ENCODE results near the gene FGD5.

FGD5 gene

GRCh38 chr3:14885307-14885706 lies 66.5 kb downstream of the FGD5 start:
- H3K27me3 ChIP-seq (ENCODE audit: low read depth, low read length), result no peaks in the 10 kb centered on the region
- H3K27ac ChIP-seq (ENCODE audit: low read length), result no peak overlapping the region
- H3K4me1 ChIP-seq (ENCODE audit: control insufficient read depth in 1 of 2, insufficient read depth in 2 of 2, low read length in 2 of 2), result peaks cover 0 to 6% of the 10 kb centered on the region in 2 donors
- H3K4me3 ChIP-seq (ENCODE audit: low read depth in 1 of 2, low read length in 2 of 2), result no peak overlapping the region
- H3K36me3 ChIP-seq (ENCODE audit: control insufficient read depth in 1 of 2, insufficient read depth in 2 of 2, low read length in 2 of 2), result peaks cover 0 to 14% of the 10 kb centered on the region in 2 donors
- H3K9me3 ChIP-seq (ENCODE audit: control insufficient read depth in 1 of 2, low read length in 2 of 2), result no peaks in the 10 kb centered on the region

- Histone ChIP-seq H3K27ac (ENCODE audit: low read length) (no peak overlapping the region), H3K36me3 (ENCODE audit: control insufficient read depth in 1 of 2, insufficient read depth in 2 of 2, low read length in 2 of 2) (peaks cover 0 to 10% of the 10 kb centered on the region in 2 donors), H3K27me3 (ENCODE audit: low read depth, low read length) (no peaks in the 10 kb centered on the region), H3K4me1 (ENCODE audit: control insufficient read depth in 1 of 2, insufficient read depth in 2 of 2, low read length in 2 of 2) (peaks cover 0 to 6% of the 10 kb centered on the region in 2 donors), H3K4me3 (ENCODE audit: low read depth in 1 of 2, low read length in 2 of 2) (no peak overlapping the region), H3K9me3 (ENCODE audit: control insufficient read depth in 1 of 2, low read length in 2 of 2) (no peaks in the 10 kb centered on the region)
Measured at GRCh38 chr3:14886101-14886500, 67.3 kb downstream of the FGD5 start.

- Histone ChIP-seq H3K4me3 (ENCODE audit: low read depth in 1 of 2, low read length in 2 of 2) (no peak overlapping the region), H3K27ac (ENCODE audit: low read length) (no peak overlapping the region), H3K9me3 (ENCODE audit: control insufficient read depth in 1 of 2, low read length in 2 of 2) (no peaks in the 10 kb centered on the region), H3K27me3 (ENCODE audit: low read depth, low read length) (no peaks in the 10 kb centered on the region), H3K4me1 (ENCODE audit: control insufficient read depth in 1 of 2, insufficient read depth in 2 of 2, low read length in 2 of 2) (peaks cover 0 to 6% of the 10 kb centered on the region in 2 donors), H3K36me3 (ENCODE audit: control insufficient read depth in 1 of 2, insufficient read depth in 2 of 2, low read length in 2 of 2) (peaks cover 0 to 4% of the 10 kb centered on the region in 2 donors)
Measured at GRCh38 chr3:14889205-14889604, 70.4 kb downstream of the FGD5 start.

- Histone ChIP-seq H3K27ac (ENCODE audit: low read length) (no peak overlapping the region), H3K9me3 (ENCODE audit: control insufficient read depth in 1 of 2, low read length in 2 of 2) (no peaks in the 10 kb centered on the region), H3K4me3 (ENCODE audit: low read depth in 1 of 2, low read length in 2 of 2) (no peak overlapping the region), H3K4me1 (ENCODE audit: control insufficient read depth in 1 of 2, insufficient read depth in 2 of 2, low read length in 2 of 2) (peaks cover 0 to 6% of the 10 kb centered on the region in 2 donors), H3K36me3 (ENCODE audit: control insufficient read depth in 1 of 2, insufficient read depth in 2 of 2, low read length in 2 of 2) (no peaks in the 10 kb centered on the region), H3K27me3 (ENCODE audit: low read depth, low read length) (no peaks in the 10 kb centered on the region)
Measured at GRCh38 chr3:14889943-14890342, 71.2 kb downstream of the FGD5 start.

- Histone ChIP-seq H3K4me1 (ENCODE audit: control insufficient read depth in 1 of 2, insufficient read depth in 2 of 2, low read length in 2 of 2) (peaks cover 0 to 6% of the 10 kb centered on the region in 2 donors), H3K36me3 (ENCODE audit: control insufficient read depth in 1 of 2, insufficient read depth in 2 of 2, low read length in 2 of 2) (no peaks in the 10 kb centered on the region), H3K4me3 (ENCODE audit: low read depth in 1 of 2, low read length in 2 of 2) (no peak overlapping the region), H3K27me3 (ENCODE audit: low read depth, low read length) (no peaks in the 10 kb centered on the region), H3K9me3 (ENCODE audit: control insufficient read depth in 1 of 2, low read length in 2 of 2) (no peaks in the 10 kb centered on the region), H3K27ac (ENCODE audit: low read length) (no peak overlapping the region)
Measured at GRCh38 chr3:14890476-14890875, 71.7 kb downstream of the FGD5 start.

- H3K27me3 ChIP-seq (ENCODE audit: low read depth, low read length), result no peaks in the 10 kb centered on the region
- peaks cover 0 to 6% of the 10 kb centered on the region in 2 donors for H3K4me1 ChIP-seq (ENCODE audit: control insufficient read depth in 1 of 2, insufficient read depth in 2 of 2, low read length in 2 of 2)
- no peak overlapping the region for H3K4me3 ChIP-seq (ENCODE audit: low read depth in 1 of 2, low read length in 2 of 2)
- H3K27ac ChIP-seq (ENCODE audit: low read length), result no peak overlapping the region
- no peaks in the 10 kb centered on the region for H3K9me3 ChIP-seq (ENCODE audit: control insufficient read depth in 1 of 2, low read length in 2 of 2)
- no peaks in the 10 kb centered on the region for H3K36me3 ChIP-seq (ENCODE audit: control insufficient read depth in 1 of 2, insufficient read depth in 2 of 2, low read length in 2 of 2)
Measured at GRCh38 chr3:14891135-14892132, 72.7 kb downstream of the FGD5 start.

GRCh38 chr3:14892226-14892625 lies 73.5 kb downstream of the FGD5 start:
- Histone ChIP-seq H3K27ac (ENCODE audit: low read length) (no peak overlapping the region), H3K9me3 (ENCODE audit: control insufficient read depth in 1 of 2, low read length in 2 of 2) (no peaks in the 10 kb centered on the region), H3K4me3 (ENCODE audit: low read depth in 1 of 2, low read length in 2 of 2) (no peak overlapping the region), H3K4me1 (ENCODE audit: control insufficient read depth in 1 of 2, insufficient read depth in 2 of 2, low read length in 2 of 2) (peaks cover 0 to 6% of the 10 kb centered on the region in 2 donors), H3K36me3 (ENCODE audit: control insufficient read depth in 1 of 2, insufficient read depth in 2 of 2, low read length in 2 of 2) (no peaks in the 10 kb centered on the region), H3K27me3 (ENCODE audit: low read depth, low read length) (no peaks in the 10 kb centered on the region)

GRCh38 chr3:14894085-14894484 lies 75.3 kb downstream of the FGD5 start:
- no peak overlapping the region for H3K27ac ChIP-seq (ENCODE audit: low read length)
- peaks cover 8% of the 10 kb centered on the region in 2 donors for H3K36me3 ChIP-seq (ENCODE audit: control insufficient read depth in 1 of 2, insufficient read depth in 2 of 2, low read length in 2 of 2)
- H3K4me1 ChIP-seq (ENCODE audit: control insufficient read depth in 1 of 2, insufficient read depth in 2 of 2, low read length in 2 of 2), result peaks cover 0 to 4% of the 10 kb centered on the region in 2 donors
- H3K4me3 ChIP-seq (ENCODE audit: low read depth in 1 of 2, low read length in 2 of 2), result no peak overlapping the region
- H3K27me3 ChIP-seq (ENCODE audit: low read depth, low read length), result no peaks in the 10 kb centered on the region
- H3K9me3 ChIP-seq (ENCODE audit: control insufficient read depth in 1 of 2, low read length in 2 of 2), result no peaks in the 10 kb centered on the region

- H3K4me3 ChIP-seq (ENCODE audit: low read depth in 1 of 2, low read length in 2 of 2), result no peak overlapping the region
- H3K27me3 ChIP-seq (ENCODE audit: low read depth, low read length), result no peaks in the 10 kb centered on the region
- H3K36me3 ChIP-seq (ENCODE audit: control insufficient read depth in 1 of 2, insufficient read depth in 2 of 2, low read length in 2 of 2), result peaks cover 8% of the 10 kb centered on the region in 2 donors
- H3K27ac ChIP-seq (ENCODE audit: low read length), result no peak overlapping the region
- no peaks in the 10 kb centered on the region for H3K4me1 ChIP-seq (ENCODE audit: control insufficient read depth in 1 of 2, insufficient read depth in 2 of 2, low read length in 2 of 2)
- H3K9me3 ChIP-seq (ENCODE audit: control insufficient read depth in 1 of 2, low read length in 2 of 2), result no peaks in the 10 kb centered on the region
Measured at GRCh38 chr3:14897266-14897665, 78.5 kb downstream of the FGD5 start.

GRCh38 chr3:14898929-14899328 lies 80.2 kb downstream of the FGD5 start:
- H3K4me1 ChIP-seq (ENCODE audit: control insufficient read depth in 1 of 2, insufficient read depth in 2 of 2, low read length in 2 of 2), result no peaks in the 10 kb centered on the region
- no peaks in the 10 kb centered on the region for H3K9me3 ChIP-seq (ENCODE audit: control insufficient read depth in 1 of 2, low read length in 2 of 2)
- no peaks in the 10 kb centered on the region for H3K27me3 ChIP-seq (ENCODE audit: low read depth, low read length)
- H3K36me3 ChIP-seq (ENCODE audit: control insufficient read depth in 1 of 2, insufficient read depth in 2 of 2, low read length in 2 of 2), result peaks cover 8 to 11% of the 10 kb centered on the region in 2 donors
- H3K27ac ChIP-seq (ENCODE audit: low read length), result no peak overlapping the region
- no peak overlapping the region for H3K4me3 ChIP-seq (ENCODE audit: low read depth in 1 of 2, low read length in 2 of 2)

GRCh38 chr3:14899993-14900618 lies 81.3 kb downstream of the FGD5 start:
- Histone ChIP-seq H3K27me3 (ENCODE audit: low read depth, low read length) (no peaks in the 10 kb centered on the region), H3K9me3 (ENCODE audit: control insufficient read depth in 1 of 2, low read length in 2 of 2) (no peaks in the 10 kb centered on the region), H3K27ac (ENCODE audit: low read length) (no peak overlapping the region), H3K36me3 (ENCODE audit: control insufficient read depth in 1 of 2, insufficient read depth in 2 of 2, low read length in 2 of 2) (peaks cover 8 to 12% of the 10 kb centered on the region in 2 donors), H3K4me3 (ENCODE audit: low read depth in 1 of 2, low read length in 2 of 2) (no peak overlapping the region), H3K4me1 (ENCODE audit: control insufficient read depth in 1 of 2, insufficient read depth in 2 of 2, low read length in 2 of 2) (no peaks in the 10 kb centered on the region)
